A549 (cell line): ENCODE results near the gene ATP9B.

Source experiments
- EP300 ChIP-seq, 2 experiments: fragments of >200 bp; sonication (Bioruptor Twin); formaldehyde crosslinking; IDR thresholded peaks; 2 replicates in 1 of 2; 3 replicates in 1 of 2; pipeline ENCODE4 v1.6.1; 2016 to 2017
- MYC ChIP-seq: IDR thresholded peaks from 2 replicates; pipeline ENCODE4 v1.6.1; 2012; ENCODE audit warnings: mild to moderate bottlenecking, inconsistent platforms, low read length, improper control_type of control experiment, borderline replicate concordance
- PHF8 ChIP-seq: fragments of 200-600 bp; sonication (generic); IDR thresholded peaks from 2 replicates; pipeline ENCODE4 v1.6.1; 2016; ENCODE audit warnings: low read depth, mild to moderate bottlenecking, antibody characterized with exemption, moderate library complexity, borderline replicate concordance
- POLR2A ChIP-seq: IDR thresholded peaks from 2 replicates; pipeline ENCODE4 v1.6.1; 2012; ENCODE audit warnings: mild to moderate bottlenecking, low read length
- POLR2AphosphoS2 ChIP-seq: conservative IDR thresholded peaks from 2 replicates; pipeline ENCODE4 v1.6.1; 2012; ENCODE audit warnings: low read length, improper control_type of control experiment, inconsistent platforms
- RAD21 ChIP-seq, 2 experiments: fragments of >200 bp in 1 of 2; sonication (Bioruptor Twin) in 1 of 2; formaldehyde crosslinking in 1 of 2; IDR thresholded peaks in 1 of 2; conservative IDR thresholded peaks in 1 of 2; 2 replicates in 1 of 2; 3 replicates in 1 of 2; pipeline ENCODE4 v1.6.1; 2012 to 2018; ENCODE audit warnings: inconsistent platforms in 1 of 2
- RCOR1 ChIP-seq: fragments of 150-350 bp; IDR thresholded peaks from 2 replicates; pipeline ENCODE4 v1.6.1; 2014; ENCODE audit warnings: antibody characterized with exemption, low read length, low read depth
- ZSCAN20 ChIP-seq: fragments of 250-450 bp; sonication (Bioruptor Pico); IDR thresholded peaks from 2 replicates; pipeline ENCODE4 v1.8.0; 2022; ENCODE audit warnings: mild to moderate bottlenecking, moderate library complexity
- TF ChIP-seq, protein P1 (sequence below): fragments of 200-600 bp; sonication (generic); IDR thresholded peaks from 2 replicates; pipeline ENCODE4 v1.6.1; 2016; ENCODE audit warnings: antibody characterized with exemption, mild to moderate bottlenecking, moderate library complexity
- TF ChIP-seq, protein P2 (sequence below): IDR thresholded peaks from 2 replicates; pipeline ENCODE4 v1.6.1; 2012
- TF ChIP-seq, protein P3 (sequence below): fragments of >200 bp; sonication (Bioruptor Twin); formaldehyde crosslinking; IDR thresholded peaks from 3 replicates; pipeline ENCODE4 v1.5.1; 2016
- TF ChIP-seq, protein P4 (sequence below): fragments of 450-650 bp; IDR thresholded peaks from 2 replicates; pipeline ENCODE4 v1.6.1; 2014; ENCODE audit warnings: antibody characterized with exemption

DNA sequence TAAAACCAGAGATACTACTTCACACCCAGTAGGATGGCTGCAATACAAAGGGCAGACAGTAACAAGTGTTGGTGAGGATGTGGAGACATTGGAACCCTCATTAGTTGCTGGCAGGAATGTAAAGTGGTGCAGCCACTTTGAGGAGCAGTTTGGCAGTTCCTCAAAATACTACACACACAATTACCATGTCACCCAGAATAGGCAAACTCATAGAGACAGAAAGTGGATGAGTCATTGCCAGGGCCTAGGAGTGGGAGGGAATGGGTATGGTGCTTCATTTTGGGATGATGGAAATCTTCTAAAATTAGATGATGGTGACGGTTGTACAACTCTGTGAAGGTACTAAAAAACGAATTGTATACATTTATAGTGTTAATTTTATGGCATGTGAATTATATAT lies 54.8 kb downstream of the ATP9B start:
- TF ChIP-seq, protein P1, sequence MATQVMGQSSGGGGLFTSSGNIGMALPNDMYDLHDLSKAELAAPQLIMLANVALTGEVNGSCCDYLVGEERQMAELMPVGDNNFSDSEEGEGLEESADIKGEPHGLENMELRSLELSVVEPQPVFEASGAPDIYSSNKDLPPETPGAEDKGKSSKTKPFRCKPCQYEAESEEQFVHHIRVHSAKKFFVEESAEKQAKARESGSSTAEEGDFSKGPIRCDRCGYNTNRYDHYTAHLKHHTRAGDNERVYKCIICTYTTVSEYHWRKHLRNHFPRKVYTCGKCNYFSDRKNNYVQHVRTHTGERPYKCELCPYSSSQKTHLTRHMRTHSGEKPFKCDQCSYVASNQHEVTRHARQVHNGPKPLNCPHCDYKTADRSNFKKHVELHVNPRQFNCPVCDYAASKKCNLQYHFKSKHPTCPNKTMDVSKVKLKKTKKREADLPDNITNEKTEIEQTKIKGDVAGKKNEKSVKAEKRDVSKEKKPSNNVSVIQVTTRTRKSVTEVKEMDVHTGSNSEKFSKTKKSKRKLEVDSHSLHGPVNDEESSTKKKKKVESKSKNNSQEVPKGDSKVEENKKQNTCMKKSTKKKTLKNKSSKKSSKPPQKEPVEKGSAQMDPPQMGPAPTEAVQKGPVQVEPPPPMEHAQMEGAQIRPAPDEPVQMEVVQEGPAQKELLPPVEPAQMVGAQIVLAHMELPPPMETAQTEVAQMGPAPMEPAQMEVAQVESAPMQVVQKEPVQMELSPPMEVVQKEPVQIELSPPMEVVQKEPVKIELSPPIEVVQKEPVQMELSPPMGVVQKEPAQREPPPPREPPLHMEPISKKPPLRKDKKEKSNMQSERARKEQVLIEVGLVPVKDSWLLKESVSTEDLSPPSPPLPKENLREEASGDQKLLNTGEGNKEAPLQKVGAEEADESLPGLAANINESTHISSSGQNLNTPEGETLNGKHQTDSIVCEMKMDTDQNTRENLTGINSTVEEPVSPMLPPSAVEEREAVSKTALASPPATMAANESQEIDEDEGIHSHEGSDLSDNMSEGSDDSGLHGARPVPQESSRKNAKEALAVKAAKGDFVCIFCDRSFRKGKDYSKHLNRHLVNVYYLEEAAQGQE: no peak
- TF ChIP-seq POLR2A (no peak), RCOR1 (no peak), EP300 (IDR thresholded peaks at IDR 0.05) (no peak), MYC (no peak), RAD21 (conservative IDR thresholded peaks at IDR 0.05 in 1 of 2, IDR thresholded peaks at IDR 0.05 in 1 of 2) (no peak), ZSCAN20 (CRISPR knock-in tag) (no peak), POLR2AphosphoS2 (no peak), PHF8 (no peak)
- TF ChIP-seq, protein P2, sequence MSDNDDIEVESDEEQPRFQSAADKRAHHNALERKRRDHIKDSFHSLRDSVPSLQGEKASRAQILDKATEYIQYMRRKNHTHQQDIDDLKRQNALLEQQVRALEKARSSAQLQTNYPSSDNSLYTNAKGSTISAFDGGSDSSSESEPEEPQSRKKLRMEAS: no peak
- TF ChIP-seq, protein P3, sequence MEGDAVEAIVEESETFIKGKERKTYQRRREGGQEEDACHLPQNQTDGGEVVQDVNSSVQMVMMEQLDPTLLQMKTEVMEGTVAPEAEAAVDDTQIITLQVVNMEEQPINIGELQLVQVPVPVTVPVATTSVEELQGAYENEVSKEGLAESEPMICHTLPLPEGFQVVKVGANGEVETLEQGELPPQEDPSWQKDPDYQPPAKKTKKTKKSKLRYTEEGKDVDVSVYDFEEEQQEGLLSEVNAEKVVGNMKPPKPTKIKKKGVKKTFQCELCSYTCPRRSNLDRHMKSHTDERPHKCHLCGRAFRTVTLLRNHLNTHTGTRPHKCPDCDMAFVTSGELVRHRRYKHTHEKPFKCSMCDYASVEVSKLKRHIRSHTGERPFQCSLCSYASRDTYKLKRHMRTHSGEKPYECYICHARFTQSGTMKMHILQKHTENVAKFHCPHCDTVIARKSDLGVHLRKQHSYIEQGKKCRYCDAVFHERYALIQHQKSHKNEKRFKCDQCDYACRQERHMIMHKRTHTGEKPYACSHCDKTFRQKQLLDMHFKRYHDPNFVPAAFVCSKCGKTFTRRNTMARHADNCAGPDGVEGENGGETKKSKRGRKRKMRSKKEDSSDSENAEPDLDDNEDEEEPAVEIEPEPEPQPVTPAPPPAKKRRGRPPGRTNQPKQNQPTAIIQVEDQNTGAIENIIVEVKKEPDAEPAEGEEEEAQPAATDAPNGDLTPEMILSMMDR: no peak
- TF ChIP-seq, protein P4, sequence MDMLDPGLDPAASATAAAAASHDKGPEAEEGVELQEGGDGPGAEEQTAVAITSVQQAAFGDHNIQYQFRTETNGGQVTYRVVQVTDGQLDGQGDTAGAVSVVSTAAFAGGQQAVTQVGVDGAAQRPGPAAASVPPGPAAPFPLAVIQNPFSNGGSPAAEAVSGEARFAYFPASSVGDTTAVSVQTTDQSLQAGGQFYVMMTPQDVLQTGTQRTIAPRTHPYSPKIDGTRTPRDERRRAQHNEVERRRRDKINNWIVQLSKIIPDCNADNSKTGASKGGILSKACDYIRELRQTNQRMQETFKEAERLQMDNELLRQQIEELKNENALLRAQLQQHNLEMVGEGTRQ: no peak
